ENCODE results near the gene COL23A1. TPM values are rescaled to one million over a fixed set of nuclear protein-coding genes. Genes with fewer than 3 reads are reported as not detected.
"Not testable (repeated sequence)": the region's sequence is repeated elsewhere in the genome, so short reads cannot be mapped to it uniquely, and the experiment has no call there.

The COL23A1 gene
- total RNA-seq, 1 experiment from 2014 or later = 18.0 TPM

GRCh38 chr5:178202541-178202940 is 387.7 kb downstream of the COL23A1 start:
- H3K27me3 ChIP-seq (ENCODE audit: control insufficient read depth, insufficient read depth, low read length) = no peaks in the 10 kb centered on the region; the same call in 1 of the 2 replicates
- H3K36me3 ChIP-seq (replicated peaks; ENCODE audit: control insufficient read depth, insufficient read depth, low read length) = peaks cover 22% of the 10 kb centered on the region
- H3K4me3 ChIP-seq (ENCODE audit: insufficient read depth, low read depth, low read length) = no peak overlapping the region
- no peak for DNase-seq

GRCh38 chr5:178201927-178202235 is 388.3 kb downstream of the COL23A1 start:
- no peak for DNase-seq
- no peaks in the 10 kb centered on the region; the same call in 1 of the 2 replicates for H3K27me3 ChIP-seq (ENCODE audit: control insufficient read depth, insufficient read depth, low read length)
- peaks cover 15% of the 10 kb centered on the region for H3K36me3 ChIP-seq (replicated peaks; ENCODE audit: control insufficient read depth, insufficient read depth, low read length)
- no peak overlapping the region for H3K4me3 ChIP-seq (ENCODE audit: insufficient read depth, low read depth, low read length)

- no peak overlapping the region for H3K4me3 ChIP-seq (ENCODE audit: insufficient read depth, low read depth, low read length)
- no peaks in the 10 kb centered on the region; the same call in 1 of the 2 replicates for H3K27me3 ChIP-seq (ENCODE audit: control insufficient read depth, insufficient read depth, low read length)
- no peak for DNase-seq
- H3K36me3 ChIP-seq (replicated peaks; ENCODE audit: control insufficient read depth, insufficient read depth, low read length) = peaks cover 10% of the 10 kb centered on the region
These were observed 388.8 kb downstream of the COL23A1 start for GRCh38 chr5:178201221-178201926.

GRCh38 chr5:178199581-178200434 is 390.4 kb downstream of the COL23A1 start:
- H3K27me3 ChIP-seq (ENCODE audit: control insufficient read depth, insufficient read depth, low read length) = no peaks in the 10 kb centered on the region; the same call in 1 of the 2 replicates
- H3K4me3 ChIP-seq (ENCODE audit: insufficient read depth, low read depth, low read length) = no peak overlapping the region
- no peaks in the 10 kb centered on the region for H3K36me3 ChIP-seq (replicated peaks; ENCODE audit: control insufficient read depth, insufficient read depth, low read length)
- no peak for DNase-seq

GRCh38 chr5:178198706-178199105 is 391.5 kb downstream of the COL23A1 start:
- DNase-seq = no peak
- Histone ChIP-seq H3K4me3 (ENCODE audit: insufficient read depth, low read depth, low read length) (no peak overlapping the region), H3K27me3 (ENCODE audit: control insufficient read depth, insufficient read depth, low read length) (no peaks in the 10 kb centered on the region; the same call in 1 of the 2 replicates), H3K36me3 (replicated peaks; ENCODE audit: control insufficient read depth, insufficient read depth, low read length) (no peaks in the 10 kb centered on the region)

- H3K4me3 ChIP-seq (ENCODE audit: insufficient read depth, low read depth, low read length); H3K27me3 ChIP-seq (ENCODE audit: control insufficient read depth, insufficient read depth, low read length); H3K36me3 ChIP-seq (replicated peaks; ENCODE audit: control insufficient read depth, insufficient read depth, low read length); DNase-seq: not testable (repeated sequence)
These were observed 392.0 kb downstream of the COL23A1 start for GRCh38 chr5:178198151-178198550.

- DNase-seq = peak; percentile 72
- Histone ChIP-seq H3K27me3 (ENCODE audit: control insufficient read depth, insufficient read depth, low read length) (no peaks in the 10 kb centered on the region; the same call in 1 of the 2 replicates), H3K4me3 (ENCODE audit: insufficient read depth, low read depth, low read length) (no peak overlapping the region), H3K36me3 (replicated peaks; ENCODE audit: control insufficient read depth, insufficient read depth, low read length) (no peaks in the 10 kb centered on the region)
These were observed 393.2 kb downstream of the COL23A1 start for GRCh38 chr5:178196986-178197385.

- Histone ChIP-seq H3K27me3 (ENCODE audit: control insufficient read depth, insufficient read depth, low read length) (no peaks in the 10 kb centered on the region), H3K4me3 (ENCODE audit: insufficient read depth, low read depth, low read length) (no peak overlapping the region)
- peak; percentile 48 for DNase-seq
These were observed 393.8 kb downstream of the COL23A1 start for GRCh38 chr5:178196281-178196812.

GRCh38 chr5:178194026-178194425 is 396.2 kb downstream of the COL23A1 start:
- H3K36me3 ChIP-seq (replicated peaks; ENCODE audit: control insufficient read depth, insufficient read depth, low read length) = no peaks in the 10 kb centered on the region
- DNase-seq = peak; percentile 54
- no peak overlapping the region for H3K4me3 ChIP-seq (ENCODE audit: insufficient read depth, low read depth, low read length)
- H3K27me3 ChIP-seq (ENCODE audit: control insufficient read depth, insufficient read depth, low read length) = no peaks in the 10 kb centered on the region

More at GRCh38 chr5:178196281-178196812, 393.8 kb downstream of the COL23A1 start:
- H3K36me3 ChIP-seq (replicated peaks; ENCODE audit: control insufficient read depth, insufficient read depth, low read length) = no peaks in the 10 kb centered on the region

- no peaks in the 10 kb centered on the region for H3K36me3 ChIP-seq (replicated peaks; ENCODE audit: control insufficient read depth, insufficient read depth, low read length)
- no peak for DNase-seq
- H3K27me3 ChIP-seq (ENCODE audit: control insufficient read depth, insufficient read depth, low read length) = no peaks in the 10 kb centered on the region
- H3K4me3 ChIP-seq (ENCODE audit: insufficient read depth, low read depth, low read length) = no peak overlapping the region
These were observed 396.9 kb downstream of the COL23A1 start for GRCh38 chr5:178193251-178193809.

GRCh38 chr5:178192787-178193186 is 397.4 kb downstream of the COL23A1 start:
- H3K27me3 ChIP-seq (ENCODE audit: control insufficient read depth, insufficient read depth, low read length) = no peaks in the 10 kb centered on the region
- no peaks in the 10 kb centered on the region for H3K36me3 ChIP-seq (replicated peaks; ENCODE audit: control insufficient read depth, insufficient read depth, low read length)
- H3K4me3 ChIP-seq (ENCODE audit: insufficient read depth, low read depth, low read length) = no peak overlapping the region
- DNase-seq = no peak

- no peaks in the 10 kb centered on the region for H3K27me3 ChIP-seq (ENCODE audit: control insufficient read depth, insufficient read depth, low read length)
- no peak for DNase-seq
- H3K4me3 ChIP-seq (ENCODE audit: insufficient read depth, low read depth, low read length) = no peak overlapping the region
- no peaks in the 10 kb centered on the region for H3K36me3 ChIP-seq (replicated peaks; ENCODE audit: control insufficient read depth, insufficient read depth, low read length)
These were observed 397.9 kb downstream of the COL23A1 start for GRCh38 chr5:178192244-178192643.

- no peaks in the 10 kb centered on the region for H3K36me3 ChIP-seq (replicated peaks; ENCODE audit: control insufficient read depth, insufficient read depth, low read length)
- no peaks in the 10 kb centered on the region for H3K27me3 ChIP-seq (ENCODE audit: control insufficient read depth, insufficient read depth, low read length)
- no peak overlapping the region for H3K4me3 ChIP-seq (ENCODE audit: insufficient read depth, low read depth, low read length)
- no peak for DNase-seq
These were observed 398.5 kb downstream of the COL23A1 start for GRCh38 chr5:178191661-178192060.

- H3K27me3 ChIP-seq (ENCODE audit: control insufficient read depth, insufficient read depth, low read length) = no peaks in the 10 kb centered on the region
- no peak for DNase-seq
These were observed 400.8 kb downstream of the COL23A1 start for GRCh38 chr5:178189433-178189832.

More at GRCh38 chr5:178189433-178189832, 400.8 kb downstream of the COL23A1 start:
- Histone ChIP-seq H3K4me3 (ENCODE audit: insufficient read depth, low read depth, low read length) (no peak overlapping the region), H3K36me3 (replicated peaks; ENCODE audit: control insufficient read depth, insufficient read depth, low read length) (no peaks in the 10 kb centered on the region)
